Stimulated activated CD4-positive, alpha-beta T cell treated with anti-CD3 and anti-CD28 coated beads, Interleukin-15, amount 100 ng/mL, for 1 hour (primary cell): ENCODE measurements around the gene PDE4D.
"Not testable (repeated sequence)": the region's sequence is repeated elsewhere in the genome, so short reads cannot be mapped to it uniquely, and the experiment has no call there.

ENCODE experiments used
- DNase-seq, 2 donors: peaks; one replicate each; pipeline ENCODE4 v3.0.0-alpha.2; 2020; ENCODE audit warnings: low read depth in 1 of 2, low spot score in 1 of 2

PDE4D gene

DNA sequence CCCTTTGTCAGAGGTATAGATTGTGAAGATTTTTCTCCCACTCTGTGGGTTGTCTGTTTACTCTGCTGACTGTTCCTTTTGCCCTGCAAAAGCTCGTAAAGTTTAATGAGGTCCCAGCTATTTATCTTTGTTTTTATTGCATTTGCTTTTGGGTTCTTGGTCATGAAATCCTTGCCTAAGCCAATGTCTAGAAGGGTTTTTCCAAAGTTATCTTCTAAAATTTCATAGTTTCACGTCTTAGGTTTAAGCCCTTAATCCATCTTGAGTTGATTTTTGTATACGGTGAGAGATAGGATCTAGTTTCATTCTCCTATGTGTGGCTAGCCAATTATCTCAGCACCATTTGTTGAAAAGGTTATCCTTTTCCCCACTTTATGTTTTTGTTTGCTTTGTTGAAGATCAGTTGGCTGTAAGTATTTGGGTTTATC is 590.2 kb downstream of the PDE4D start:
- not testable (repeated sequence) for DNase-seq

DNA sequence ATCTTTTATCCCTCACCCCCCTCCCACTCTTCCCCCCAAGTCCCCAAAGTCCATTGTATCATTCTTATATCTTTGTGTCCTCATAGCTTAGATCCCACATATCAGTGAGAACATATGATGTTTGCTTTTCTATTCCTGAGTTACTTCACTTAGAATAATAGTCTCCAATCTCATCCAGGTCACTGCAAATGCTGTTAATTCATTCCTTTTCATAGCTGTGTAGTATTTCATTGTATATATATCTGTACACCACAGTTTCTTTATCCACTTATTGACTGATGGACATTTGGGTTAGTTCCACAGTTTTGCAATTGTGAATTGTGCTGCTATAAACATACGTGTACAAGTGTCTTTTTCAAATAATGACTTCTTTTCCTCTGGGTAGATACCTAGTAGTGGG is 591.0 kb downstream of the PDE4D start:
- DNase-seq = not testable (repeated sequence)

GRCh38 chr5:59301727-59302126 is 591.8 kb downstream of the PDE4D start:
- no peak for DNase-seq

- DNase-seq = no peak
Measured at GRCh38 chr5:59300930-59301329, 592.6 kb downstream of the PDE4D start.

DNA sequence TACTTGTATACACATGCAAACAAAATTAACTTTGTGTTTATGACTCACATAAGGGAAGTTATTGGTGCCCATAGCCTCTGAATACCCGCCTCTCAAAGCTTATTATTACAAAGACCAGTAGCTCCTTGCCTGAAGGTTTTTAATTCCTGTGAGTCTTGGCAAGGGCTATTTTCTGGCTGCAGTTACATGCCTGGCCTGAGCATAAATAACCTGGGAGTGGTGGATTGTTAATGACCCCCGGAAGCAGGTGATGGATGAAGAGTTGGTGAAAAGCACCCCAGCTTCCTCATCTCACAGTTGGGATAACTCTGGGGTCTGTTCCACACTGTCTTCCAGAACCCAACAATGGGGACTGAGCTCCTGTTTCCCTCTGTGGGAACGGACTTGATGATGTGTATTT is 594.5 kb downstream of the PDE4D start:
- no peak for DNase-seq

GRCh38 chr5:59296317-59297264 is 596.9 kb downstream of the PDE4D start:
- DNase-seq = no peak

GRCh38 chr5:59293700-59294099 is 599.8 kb downstream of the PDE4D start:
- no peak for DNase-seq

- DNase-seq = no peak
Measured at GRCh38 chr5:59291941-59292340, 601.6 kb downstream of the PDE4D start.

GRCh38 chr5:59287884-59288283 is 605.6 kb downstream of the PDE4D start:
- no peak for DNase-seq

DNA sequence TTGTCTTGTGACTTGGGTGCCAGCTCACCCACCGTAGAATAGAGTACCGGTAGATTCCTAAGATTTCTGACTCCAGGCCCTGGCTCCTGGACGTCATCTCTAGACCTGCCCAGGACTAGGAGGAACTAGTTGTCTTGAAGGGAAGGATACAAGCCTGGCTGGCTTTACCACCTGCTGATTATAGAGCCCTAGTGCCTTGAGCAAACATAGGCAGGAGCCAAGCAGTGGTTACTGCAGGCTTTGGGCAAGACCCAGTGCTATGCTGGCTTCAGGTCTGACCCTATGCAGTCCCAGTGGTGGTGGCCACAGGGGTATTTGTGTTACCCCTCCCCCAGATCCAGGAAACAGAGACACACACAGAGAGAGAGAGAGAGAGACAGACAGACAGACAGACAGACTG is 606.2 kb downstream of the PDE4D start:
- DNase-seq = no peak

DNA sequence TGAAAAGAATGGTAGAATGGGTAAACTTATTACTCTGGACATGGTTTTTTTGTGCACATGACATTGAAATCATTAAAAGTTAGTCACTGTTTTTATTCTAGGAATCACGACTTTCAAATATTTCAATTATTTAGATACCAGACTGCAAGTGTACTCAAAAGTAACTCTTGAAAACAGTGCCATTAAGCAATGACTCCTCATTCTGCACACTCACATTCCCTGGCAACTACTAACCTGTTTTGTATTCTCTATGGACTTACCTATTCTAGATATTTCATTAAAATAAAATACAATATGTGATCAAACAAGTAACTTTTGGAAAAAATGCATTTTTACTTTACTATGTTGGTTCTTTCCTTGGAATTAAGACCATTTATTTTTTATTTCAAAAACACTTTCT is 607.0 kb downstream of the PDE4D start:
- no peak for DNase-seq

- DNase-seq = no peak
Measured at GRCh38 chr5:59285300-59286016, 608.1 kb downstream of the PDE4D start.

GRCh38 chr5:59282726-59283125 is 610.8 kb downstream of the PDE4D start:
- DNase-seq = no peak

DNA sequence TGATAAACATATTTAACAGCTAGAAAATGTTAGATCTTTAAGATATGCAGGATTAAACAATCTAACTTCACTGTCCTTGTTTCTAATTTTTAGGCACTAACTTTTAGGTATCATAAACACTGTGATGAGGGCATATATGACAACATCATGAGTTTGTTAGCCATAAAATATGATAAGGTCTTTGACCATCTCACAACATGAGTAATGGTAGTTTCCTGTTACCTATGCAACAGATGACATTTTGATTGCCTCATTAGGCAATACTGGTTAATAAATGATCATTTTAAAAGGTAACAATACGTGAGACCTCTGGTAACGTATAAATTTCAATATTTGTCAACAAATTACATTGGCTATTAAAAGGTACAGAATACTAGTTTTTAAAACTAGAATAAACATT is 613.5 kb downstream of the PDE4D start:
- no peak for DNase-seq

DNA sequence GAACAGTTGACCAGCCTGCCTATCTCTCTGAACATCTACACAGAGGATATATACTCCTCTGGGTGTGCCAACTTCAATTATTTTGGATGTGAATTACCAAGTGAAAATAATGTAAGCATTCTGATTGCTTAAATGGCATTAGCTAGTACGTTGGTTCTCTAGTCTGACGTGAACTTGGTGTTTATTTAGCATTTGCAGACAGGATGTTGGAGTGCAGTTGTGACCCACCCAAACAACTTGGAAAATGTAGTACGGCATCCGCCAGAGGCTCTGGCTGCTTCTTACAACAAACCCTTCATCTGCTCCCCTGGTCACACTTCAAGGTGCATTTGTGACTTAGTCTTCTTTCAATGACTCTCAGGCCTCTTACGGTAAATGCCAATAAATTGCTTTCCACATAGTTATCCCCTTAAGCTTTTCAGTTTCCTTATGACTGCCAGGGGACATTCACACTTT is 616.6 kb downstream of the PDE4D start:
- DNase-seq = no peak

- no peak for DNase-seq
Measured at GRCh38 chr5:59276325-59276675, 617.2 kb downstream of the PDE4D start.

GRCh38 chr5:59275510-59276324 is 617.8 kb downstream of the PDE4D start:
- no peak for DNase-seq

GRCh38 chr5:59275170-59275509 is 618.4 kb downstream of the PDE4D start:
- DNase-seq = no peak

DNA sequence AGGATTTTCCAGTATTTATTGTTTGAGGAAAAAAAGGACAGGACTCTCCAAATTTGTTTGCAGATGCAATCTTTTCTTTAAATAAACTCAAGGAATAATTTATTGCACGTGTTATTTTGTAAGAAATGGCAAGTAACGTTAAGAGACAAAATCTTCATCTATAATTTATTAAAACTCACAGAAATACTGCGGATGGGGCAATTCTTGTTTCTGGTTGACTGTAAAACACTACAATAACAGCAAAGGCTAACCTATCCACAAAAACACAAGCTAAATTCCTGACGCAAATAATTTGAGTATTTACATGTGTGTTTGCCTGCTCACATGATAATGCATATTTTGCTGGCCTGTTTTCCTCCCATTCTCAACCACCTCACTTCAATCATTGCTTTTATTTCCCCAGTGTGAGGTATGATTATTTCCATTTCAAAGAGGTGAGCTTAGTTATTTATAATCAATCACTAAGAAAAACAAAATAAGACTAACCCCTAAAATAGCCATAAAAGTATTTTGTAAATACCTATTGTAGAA is 619.4 kb downstream of the PDE4D start:
- no peak for DNase-seq

GRCh38 chr5:59272809-59273427 is 620.6 kb downstream of the PDE4D start:
- DNase-seq = no peak
